ENCODE results near the gene P3R3URF.
"Not testable (repeated sequence)": the region's sequence is repeated elsewhere in the genome, so short reads cannot be mapped to it uniquely, and the experiment has no call there.

P3R3URF gene

GRCh38 chr1:46176211-46176865 is at the start of gene P3R3URF:
TSS of gene P3R3URF (minus strand) at chr1:46176488. CDS start at chr1:46176471, 17 bp downstream.
- no peak for DNase-seq

- DNase-seq, result no peak
Measured at GRCh38 chr1:46224966-46225365, 48.7 kb upstream of the P3R3URF start.

GRCh38 chr1:46223472-46223943 is 47.2 kb upstream of the P3R3URF start:
- DNase-seq, result peak; percentile 87 to 92

- not testable (repeated sequence) for DNase-seq
Measured at GRCh38 chr1:46223055-46223454, 46.8 kb upstream of the P3R3URF start.

- no peak for DNase-seq
Measured at GRCh38 chr1:46221749-46222148, 45.5 kb upstream of the P3R3URF start.

GRCh38 chr1:46220808-46221207 is 44.5 kb upstream of the P3R3URF start:
- DNase-seq, result no peak

- no peak for DNase-seq
Measured at GRCh38 chr1:46219551-46220520, 43.5 kb upstream of the P3R3URF start.

- no peak for DNase-seq
Measured at GRCh38 chr1:46218443-46218842, 42.2 kb upstream of the P3R3URF start.

GRCh38 chr1:46215504-46215903 is 39.2 kb upstream of the P3R3URF start:
- no peak for DNase-seq

GRCh38 chr1:46211051-46211450 is 34.8 kb upstream of the P3R3URF start:
- DNase-seq, result no peak

GRCh38 chr1:46210561-46210960 is 34.3 kb upstream of the P3R3URF start:
- no peak for DNase-seq

GRCh38 chr1:46206399-46206798 is 30.1 kb upstream of the P3R3URF start:
- no peak for DNase-seq

GRCh38 chr1:46205791-46206190 is 29.5 kb upstream of the P3R3URF start:
- no peak for DNase-seq

GRCh38 chr1:46205141-46205540 is 28.9 kb upstream of the P3R3URF start:
- DNase-seq, result no peak

- no peak for DNase-seq
Measured at GRCh38 chr1:46204406-46204742, 28.1 kb upstream of the P3R3URF start.

GRCh38 chr1:46203738-46204405 is 27.6 kb upstream of the P3R3URF start:
- DNase-seq, result no peak

- no peak for DNase-seq
Measured at GRCh38 chr1:46199233-46199749, 23.0 kb upstream of the P3R3URF start.

- peak; percentile 54 to 73 for DNase-seq
Measured at GRCh38 chr1:46197964-46198811, 21.9 kb upstream of the P3R3URF start, which contains the start of gene POMGNT1. TSS of gene POMGNT1 (minus strand) at chr1:46198434. CDS start at chr1:46197821, 613 bp downstream.

GRCh38 chr1:46197560-46197963 is 21.3 kb upstream of the P3R3URF start:
- DNase-seq, result no peak

- DNase-seq, result no peak
Measured at GRCh38 chr1:46196609-46197008, 20.3 kb upstream of the P3R3URF start.

GRCh38 chr1:46194641-46195193 is 18.4 kb upstream of the P3R3URF start:
- no peak for DNase-seq
